Measurements from ENCODE around the gene INHBB. TPM values are rescaled to one million over a fixed set of nuclear protein-coding genes. Genes with fewer than 3 reads are reported as not detected.

The INHBB gene
- total RNA-seq, 2 donors from 2014 or later, result 35.9 to 83.7 TPM

DNA sequence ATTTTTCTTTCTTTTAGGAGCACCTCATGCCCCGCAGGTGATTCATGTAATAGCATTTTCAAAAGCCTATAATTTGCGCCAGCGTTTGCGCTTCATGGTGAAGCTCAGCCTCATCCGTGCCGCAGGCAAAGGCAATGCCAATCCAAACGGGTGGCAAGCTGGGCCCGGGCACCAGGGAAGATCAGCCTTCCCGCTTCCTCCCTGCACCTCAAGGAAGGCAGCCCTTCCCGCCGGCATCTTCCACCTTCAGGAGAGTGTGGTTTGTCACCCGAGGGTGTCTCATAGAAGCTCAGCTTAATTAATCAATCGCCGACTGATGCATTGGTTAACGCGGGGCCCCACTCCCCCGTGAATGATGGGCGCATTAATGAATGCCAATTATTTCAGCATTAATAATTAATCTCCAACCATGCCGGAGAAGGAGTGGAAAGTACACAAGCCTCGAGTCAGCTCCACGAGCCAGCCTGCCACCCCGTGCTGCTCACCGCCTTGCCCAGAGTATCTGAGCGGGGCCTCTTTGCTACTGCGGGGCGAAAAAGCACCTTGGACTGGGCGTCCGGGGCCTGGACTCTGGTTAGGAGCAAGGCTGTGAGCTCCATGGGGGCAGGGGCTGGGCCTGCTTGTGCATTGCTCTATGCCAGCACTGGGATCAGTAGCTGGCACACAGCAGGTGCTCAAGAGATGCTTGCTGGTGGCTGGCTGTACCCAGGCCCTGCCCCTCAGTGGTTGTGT lies 13.0 kb downstream of the INHBB start:
- TF ChIP-seq, protein P1, sequence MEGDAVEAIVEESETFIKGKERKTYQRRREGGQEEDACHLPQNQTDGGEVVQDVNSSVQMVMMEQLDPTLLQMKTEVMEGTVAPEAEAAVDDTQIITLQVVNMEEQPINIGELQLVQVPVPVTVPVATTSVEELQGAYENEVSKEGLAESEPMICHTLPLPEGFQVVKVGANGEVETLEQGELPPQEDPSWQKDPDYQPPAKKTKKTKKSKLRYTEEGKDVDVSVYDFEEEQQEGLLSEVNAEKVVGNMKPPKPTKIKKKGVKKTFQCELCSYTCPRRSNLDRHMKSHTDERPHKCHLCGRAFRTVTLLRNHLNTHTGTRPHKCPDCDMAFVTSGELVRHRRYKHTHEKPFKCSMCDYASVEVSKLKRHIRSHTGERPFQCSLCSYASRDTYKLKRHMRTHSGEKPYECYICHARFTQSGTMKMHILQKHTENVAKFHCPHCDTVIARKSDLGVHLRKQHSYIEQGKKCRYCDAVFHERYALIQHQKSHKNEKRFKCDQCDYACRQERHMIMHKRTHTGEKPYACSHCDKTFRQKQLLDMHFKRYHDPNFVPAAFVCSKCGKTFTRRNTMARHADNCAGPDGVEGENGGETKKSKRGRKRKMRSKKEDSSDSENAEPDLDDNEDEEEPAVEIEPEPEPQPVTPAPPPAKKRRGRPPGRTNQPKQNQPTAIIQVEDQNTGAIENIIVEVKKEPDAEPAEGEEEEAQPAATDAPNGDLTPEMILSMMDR (IDR thresholded peaks at IDR 0.05), result no peak
- no peak for TF ChIP-seq POLR2A (IDR thresholded peaks at IDR 0.05)
- no peak for TF ChIP-seq POLR2AphosphoS5 (IDR thresholded peaks at IDR 0.05)
- no peaks in the 10 kb centered on the region for H3K36me3 ChIP-seq
- no peaks in the 10 kb centered on the region for H3K27me3 ChIP-seq (replicated peaks; ENCODE audit: insufficient read depth)
- no peak overlapping the region for H3K27ac ChIP-seq
- 77% methylated on average over 28 of the region's 28 CpGs for WGBS
- H3K4me1 ChIP-seq (replicated peaks), result no peaks in the 10 kb centered on the region
- DNase-seq (ENCODE audit: low spot score), result no peak
- no peak overlapping the region for H3K4me3 ChIP-seq
- intact Hi-C loops (cut with DNase I), result no loop called here
- H3K9me3 ChIP-seq, result no peaks in the 10 kb centered on the region

DNA sequence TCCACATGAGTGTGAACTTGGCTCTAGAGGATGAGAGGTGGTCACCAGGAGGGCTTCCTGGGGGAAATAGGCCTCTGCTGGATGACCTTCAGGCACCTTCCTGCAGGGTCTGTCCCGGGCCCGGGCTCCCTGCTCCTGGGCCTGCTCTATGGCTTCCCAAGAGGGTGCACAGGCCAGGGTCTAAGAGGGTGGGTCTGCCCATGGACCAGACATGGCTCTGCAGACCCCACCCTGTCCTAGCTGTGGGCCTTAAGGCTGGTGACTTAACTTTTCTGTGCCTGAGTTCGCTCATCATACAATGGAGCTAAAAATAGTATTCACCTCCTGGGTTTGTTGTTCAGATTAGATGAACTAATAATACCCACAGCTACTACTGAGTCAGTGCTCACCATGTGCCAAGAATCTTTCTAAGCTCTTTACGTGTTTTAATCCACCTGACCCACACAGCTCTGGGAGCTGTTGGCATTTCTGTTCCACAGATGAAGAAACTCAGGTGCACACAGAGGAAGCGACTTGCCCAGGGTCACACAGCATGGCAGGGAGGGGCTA lies 14.4 kb downstream of the INHBB start:
- H3K4me3 ChIP-seq, result no peak overlapping the region
- H3K4me1 ChIP-seq (replicated peaks), result no peaks in the 10 kb centered on the region
- DNase-seq (ENCODE audit: low spot score), result no peak
- WGBS, result 86% methylated on average over 5 of the region's 5 CpGs
- intact Hi-C loops (cut with DNase I), result no loop called here
- TF ChIP-seq POLR2AphosphoS5 (IDR thresholded peaks at IDR 0.05) (no peak), POLR2A (IDR thresholded peaks at IDR 0.05) (no peak)
- TF ChIP-seq, protein P1 (IDR thresholded peaks at IDR 0.05), result no peak
- no peak overlapping the region for H3K27ac ChIP-seq
- no peaks in the 10 kb centered on the region for H3K9me3 ChIP-seq
- H3K27me3 ChIP-seq (replicated peaks; ENCODE audit: insufficient read depth), result no peaks in the 10 kb centered on the region
- H3K36me3 ChIP-seq, result no peaks in the 10 kb centered on the region

DNA sequence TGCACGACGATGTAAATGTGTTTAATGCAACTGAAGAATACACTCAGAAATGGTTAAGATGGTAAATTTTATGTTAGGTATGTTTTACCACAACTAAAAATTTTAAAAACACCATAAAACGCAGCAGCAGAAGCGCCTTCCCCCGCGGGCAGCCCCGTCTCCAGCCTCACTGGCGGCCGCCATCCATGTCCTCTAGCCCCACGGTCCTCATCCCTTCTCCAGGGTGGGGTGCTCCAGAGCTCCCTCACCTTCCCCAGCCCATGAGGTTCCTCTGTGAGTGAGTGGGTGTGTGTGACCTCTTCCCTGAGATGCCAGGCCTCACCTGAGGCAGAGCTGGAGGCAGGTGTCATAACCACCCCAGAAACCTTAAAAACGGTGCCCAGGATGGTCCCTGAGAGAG lies 17.0 kb downstream of the INHBB start:
- 91% methylated on average over 11 of the region's 11 CpGs for WGBS
- Histone ChIP-seq H3K27ac (no peak overlapping the region), H3K4me3 (no peak overlapping the region), H3K4me1 (replicated peaks) (no peaks in the 10 kb centered on the region), H3K9me3 (no peaks in the 10 kb centered on the region), H3K27me3 (replicated peaks; ENCODE audit: insufficient read depth) (no peaks in the 10 kb centered on the region), H3K36me3 (no peaks in the 10 kb centered on the region)
- TF ChIP-seq POLR2A (IDR thresholded peaks at IDR 0.05) (no peak), POLR2AphosphoS5 (IDR thresholded peaks at IDR 0.05) (no peak)
- TF ChIP-seq, protein P1 (IDR thresholded peaks at IDR 0.05), result no peak
- intact Hi-C loops (cut with DNase I), result no loop called here
- no peak for DNase-seq (ENCODE audit: low spot score)

DNA sequence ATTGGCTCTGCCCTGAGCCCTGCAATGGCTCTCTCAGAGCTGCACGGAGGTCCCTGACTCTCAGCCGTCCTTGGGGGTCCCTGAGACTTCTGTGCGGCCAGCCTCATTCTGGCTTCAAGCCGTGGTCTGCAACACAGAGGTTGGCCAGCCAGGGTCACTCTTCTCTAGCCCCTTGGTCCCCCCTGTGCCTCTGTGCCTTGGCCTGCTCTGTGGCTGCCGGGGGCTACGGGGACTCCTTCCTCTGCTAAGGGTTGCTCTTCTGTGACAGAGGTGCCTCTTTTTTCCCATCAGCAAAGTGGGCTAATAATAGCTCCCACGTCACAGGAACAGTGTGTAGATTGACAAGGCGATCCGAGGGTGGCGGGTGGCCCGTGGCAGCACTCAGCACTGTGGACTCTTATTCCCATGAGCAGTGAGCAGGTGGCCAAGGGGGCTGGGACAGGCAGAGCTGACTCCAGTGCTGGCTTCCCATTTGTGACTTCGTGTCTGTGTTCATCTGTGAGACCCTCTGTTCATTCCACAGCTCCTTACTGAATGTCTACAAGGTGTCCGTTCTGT lies 19.4 kb downstream of the INHBB start:
- Histone ChIP-seq H3K4me3 (no peak overlapping the region), H3K4me1 (replicated peaks) (no peaks in the 10 kb centered on the region), H3K9me3 (no peaks in the 10 kb centered on the region), H3K27me3 (replicated peaks; ENCODE audit: insufficient read depth) (no peaks in the 10 kb centered on the region), H3K27ac (no peak overlapping the region), H3K36me3 (no peaks in the 10 kb centered on the region)
- intact Hi-C loops (cut with DNase I), result no loop called here
- TF ChIP-seq POLR2A (IDR thresholded peaks at IDR 0.05), result no peak
- TF ChIP-seq POLR2AphosphoS5 (IDR thresholded peaks at IDR 0.05), result no peak
- TF ChIP-seq, protein P1 (IDR thresholded peaks at IDR 0.05), result no peak
- DNase-seq (ENCODE audit: low spot score), result no peak
- 84% methylated on average over 13 of the region's 13 CpGs for WGBS

DNA sequence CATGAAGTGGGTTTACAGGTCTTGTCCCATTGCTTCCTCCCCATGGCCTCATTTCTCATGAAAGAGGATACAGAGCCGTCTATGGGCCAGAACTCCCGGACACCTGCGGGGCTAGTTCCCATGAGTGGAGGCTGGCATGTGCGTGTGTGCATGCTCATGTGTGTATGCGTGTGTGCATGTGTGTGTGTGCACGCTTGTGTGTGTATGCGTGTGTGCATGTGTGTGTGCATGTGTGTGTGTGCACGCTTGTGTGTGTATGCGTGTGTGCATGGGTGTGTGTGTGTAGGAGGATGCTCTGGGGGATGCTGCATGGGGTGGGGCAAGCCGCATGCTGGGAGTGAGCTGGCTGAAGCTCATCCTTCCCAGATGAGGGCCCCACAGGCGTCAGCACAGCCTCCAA lies 20.8 kb downstream of the INHBB start:
- 88% methylated on average over 10 of the region's 11 CpGs for WGBS
- DNase-seq (ENCODE audit: low spot score), result no peak
- H3K4me1 ChIP-seq (replicated peaks), result no peaks in the 10 kb centered on the region

More for the DNA sequence above, 20.8 kb downstream of the INHBB start:
- Histone ChIP-seq H3K36me3 (no peaks in the 10 kb centered on the region), H3K27me3 (replicated peaks; ENCODE audit: insufficient read depth) (no peaks in the 10 kb centered on the region), H3K4me3 (no peak overlapping the region), H3K27ac (no peak overlapping the region), H3K9me3 (no peaks in the 10 kb centered on the region)
- TF ChIP-seq POLR2A (IDR thresholded peaks at IDR 0.05) (no peak), POLR2AphosphoS5 (IDR thresholded peaks at IDR 0.05) (no peak)
- TF ChIP-seq, protein P1 (IDR thresholded peaks at IDR 0.05), result no peak
- intact Hi-C loops (cut with DNase I), result no loop called here

All from prostate gland (tissue), 2 donors.